GM18870 (cell line): Measurements from ENCODE around the gene HSPBP1.

Experiments used
- ATAC-seq: cut with Tn5 transposase; IDR thresholded peaks from one replicate; pipeline ENCODE4 v1.9.1; 2021; ENCODE audit warnings: moderate library complexity; ENCODE audit not compliant: unreplicated experiment

HSPBP1 gene

GRCh38 chr19:55276720-55277430 lies 3.0 kb downstream of the HSPBP1 start:
- ATAC-seq, result no peak

GRCh38 chr19:55275851-55276719 lies 3.8 kb downstream of the HSPBP1 start:
- peak; percentile 65 for ATAC-seq

- no peak for ATAC-seq
These were observed 5.8 kb downstream of the HSPBP1 start for GRCh38 chr19:55273978-55274707.

- ATAC-seq, result no peak
These were observed 7.8 kb downstream of the HSPBP1 start for GRCh38 chr19:55272142-55272541.

GRCh38 chr19:55270172-55270942 lies 9.6 kb downstream of the HSPBP1 start:
- ATAC-seq, result no peak

- no peak for ATAC-seq
These were observed 10.6 kb downstream of the HSPBP1 start for GRCh38 chr19:55269299-55269698.

- ATAC-seq, result no peak
These were observed 13.1 kb downstream of the HSPBP1 start for GRCh38 chr19:55266840-55267239.

- no peak for ATAC-seq
These were observed 13.5 kb downstream of the HSPBP1 start for GRCh38 chr19:55266404-55266803.

- no peak for ATAC-seq
These were observed 14.1 kb downstream of the HSPBP1 start for GRCh38 chr19:55265723-55266386.

GRCh38 chr19:55265173-55265572 lies 14.7 kb downstream of the HSPBP1 start:
- ATAC-seq, result no peak

- ATAC-seq, result no peak
These were observed 15.4 kb downstream of the HSPBP1 start for GRCh38 chr19:55264531-55264930.

GRCh38 chr19:55262359-55262758 lies 17.6 kb downstream of the HSPBP1 start:
- ATAC-seq, result no peak

- ATAC-seq, result no peak
These were observed 18.2 kb downstream of the HSPBP1 start for GRCh38 chr19:55261671-55262126.

GRCh38 chr19:55259540-55260210 lies 20.2 kb downstream of the HSPBP1 start:
- ATAC-seq, result peak; percentile 1

- ATAC-seq, result peak; percentile 75
These were observed 20.9 kb downstream of the HSPBP1 start, which contains the start of gene PPP6R1 for GRCh38 chr19:55258828-55259539. Gene PPP6R1, minus strand, starts transcription at chr19:55259017. Its CDS starts 11,914 bp downstream, at chr19:55247103.

GRCh38 chr19:55258476-55258827 lies 21.5 kb downstream of the HSPBP1 start:
- no peak for ATAC-seq

- ATAC-seq, result no peak
These were observed 22.2 kb downstream of the HSPBP1 start for GRCh38 chr19:55257461-55258420.
